CD4-positive, alpha-beta T cell (primary cell): ENCODE data around the gene CORO7. TPM values are rescaled to one million over a fixed set of nuclear protein-coding genes. Genes with fewer than 3 reads are reported as not detected.

Experiments used
- ATAC-seq: fragments of 200-7000 bp; cut with Tn5 transposase; one replicate; pipeline ENCODE4 v1.10.0; 2022; ENCODE audit warnings: mild to moderate bottlenecking; ENCODE audit not compliant: poor library complexity
- CTCF ChIA-PET: fragments of 350-600 bp; sonication (Branson Sonifier 250); formaldehyde crosslinking; loops from one replicate; lab custom pipeline; 2021; ENCODE audit warnings: antibody characterized with exemption, inconsistent platforms; lab: Charles Lee
- POLR2A ChIA-PET: fragments of 350-600 bp; sonication (Branson Sonifier 250); formaldehyde crosslinking; loops from one replicate; lab custom pipeline; 2021; ENCODE audit warnings: antibody characterized with exemption, inconsistent platforms; lab: Charles Lee
- DNase-seq, 14 experiments: peaks; one replicate each; pipeline ENCODE4 v3.0.0-alpha.2; 2013 to 2020; ENCODE audit warnings: mixed read lengths in 2 of 14
- H3K27ac ChIP-seq, 2 donors: one replicate each; pipeline versions ENCODE4 v1.5.1 to v1.7.0; 2013; ENCODE audit warnings: low read length in 2 of 2, low read depth in 1 of 2, mild to moderate bottlenecking in 1 of 2
- H3K27me3 ChIP-seq, 2 experiments: 1 replicate in 1 of 2; 2 replicates in 1 of 2; pipeline versions ENCODE4 v1.6.1 to v1.7.0; 2013; ENCODE audit warnings: low read length in 2 of 2, control low read depth in 1 of 2, mild to moderate bottlenecking in 1 of 2, moderate library complexity in 1 of 2; ENCODE audit not compliant: insufficient read depth in 2 of 2, control insufficient read depth in 1 of 2
- H3K36me3 ChIP-seq: one replicate; pipeline ENCODE4 v1.6.1; 2013; ENCODE audit warnings: low read length, control low read depth; ENCODE audit not compliant: insufficient read depth
- H3K4me1 ChIP-seq: one replicate; pipeline ENCODE4 v1.6.1; 2013; ENCODE audit warnings: low read length, control low read depth; ENCODE audit not compliant: insufficient read depth
- H3K4me3 ChIP-seq: one replicate; pipeline ENCODE4 v1.5.1; 2013; ENCODE audit warnings: mild to moderate bottlenecking, low read length, moderate library complexity
- H3K9me3 ChIP-seq, 2 experiments: 1 replicate in 1 of 2; 2 replicates in 1 of 2; pipeline versions ENCODE4 v1.6.1 to v1.7.0; 2013; ENCODE audit warnings: low read length in 2 of 2, mild to moderate bottlenecking in 2 of 2, control low read depth in 1 of 2, moderate library complexity in 1 of 2; ENCODE audit not compliant: control insufficient read depth in 1 of 2, insufficient read depth in 1 of 2
- H3K27ac Mint-ChIP-seq: one replicate; pipeline ENCODE4 v1.8.0; 2020; ENCODE audit warnings: mixed read lengths
- H3K27me3 Mint-ChIP-seq: one replicate; pipeline ENCODE4 v1.8.0; 2021; ENCODE audit warnings: mixed read lengths
- H3K36me3 Mint-ChIP-seq: one replicate; pipeline ENCODE4 v1.8.0; 2021; ENCODE audit warnings: low read depth, mixed read lengths
- H3K4me1 Mint-ChIP-seq: one replicate; pipeline ENCODE4 v1.8.0; 2021; ENCODE audit warnings: low read depth, mixed read lengths
- H3K4me3 Mint-ChIP-seq: one replicate; pipeline ENCODE4 v1.8.0; 2020; ENCODE audit warnings: mild to moderate bottlenecking, mixed read lengths
- H3K9me3 Mint-ChIP-seq: one replicate; pipeline ENCODE4 v1.8.0; 2020; ENCODE audit warnings: mixed read lengths
- CTCF ChIP-seq: fragments of 200-600 bp; IDR thresholded peaks from one replicate; pipeline ENCODE4 v1.8.0; 2022; ENCODE audit warnings: antibody characterized with exemption, mild to moderate bottlenecking
- intact Hi-C, 2 experiments: fragments of 100-400 bp; cut with DNase I in 1 of 2; cut with micrococcal nuclease in 1 of 2; formaldehyde crosslinking; loops; one replicate each; pipeline versions ENCODE4 v1.15.1 to v1.9.0; 2023 to 2025; cut with DNase I, micrococcal nuclease
- polyA plus RNA-seq, 2 donors: library from polyadenylated mRNA; unstranded; fragments of 120-200 nt; gene quantifications; one replicate each; pipeline ENCODE4 v1.2.1, GENCODE V29; 2013
- total RNA-seq, 174 experiments: library from RNA in 2 of 174; stranded (reverse) in 2 of 174; gene quantifications; one replicate each; pipeline ENCODE4 v1.2.3 and lab custom pipeline; 2021 to 2026

The CORO7 gene
- total RNA-seq (100 to 1,000 TPM; 801 to 805 TPM), total RNA-seq (lab: John Stamatoyannopoulos, UW) (10.3 to 136 (median 30.3) reads per million in 172 experiments)
- polyA plus RNA-seq (2013, experiment 1 of 2), result 112 TPM
- 126 TPM for polyA plus RNA-seq (2013, experiment 2 of 2)

- Histone ChIP-seq H3K4me3 (peak within 1 kb of the TSS; percentile 81), H3K36me3 (peaks cover 20% of the 10 kb centered on the region), H3K27me3 (no peaks in the 10 kb centered on the region), H3K9me3 (no peaks in the 10 kb centered on the region), H3K27ac (peak within 1 kb of the TSS; percentile 91 to 98), H3K4me1 (peaks cover 51% of the 10 kb centered on the region)
- CTCF ChIA-PET, result interaction anchor here (1.2 to 6.4 kb wide), 8 partner anchors 13 to 163 kb away, joined by 3 to 45 read pairs (median 4); partner anchors contain the start of genes HMOX2 and NMRAL1
- H3K4me1 Mint-ChIP-seq, result peaks cover 29% of the 10 kb centered on the region
- peak; percentile 71 for ATAC-seq
- no peak for TF ChIP-seq CTCF
- peak; percentile 98 to 100 (median 99) for DNase-seq
- peak within 1 kb of the TSS; percentile 96 for H3K4me3 Mint-ChIP-seq
- H3K9me3 Mint-ChIP-seq, result no peaks in the 10 kb centered on the region
- intact Hi-C loops, result loop anchor here (1.0 to 10.0 kb wide), 6 partner anchors 9 to 299 kb away; partner anchors contain the start of genes DNAJA3 (in 2 of the 2), ADCY9 (in 1 of the 2), HMOX2 (in 1 of the 2) and PAM16 (in 1 of the 2)
- peaks cover 40% of the 10 kb centered on the region for H3K36me3 Mint-ChIP-seq
- H3K27me3 Mint-ChIP-seq, result no peaks in the 10 kb centered on the region
- POLR2A ChIA-PET, result interaction anchor here (0.5 to 3.6 kb wide), 20 partner anchors 11 to 907 kb away, joined by 3 to 16 read pairs (median 3); partner anchors contain the start of genes CDIP1, HMOX2, MGRN1 and TFAP4
- H3K27ac Mint-ChIP-seq, result peak within 1 kb of the TSS; percentile 95
Observed at GRCh38 chr16:4416200-4417032, at the start of gene CORO7. Gene CORO7, minus strand, starts transcription at chr16:4416596. Its CDS starts 78 bp downstream, at chr16:4416518.

- intact Hi-C loops, result no loop called here
- POLR2A ChIA-PET, result interaction anchor here (0.6 to 1.6 kb wide), 2 partner anchors 42 kb away, joined by 3 read pairs; no protein-coding TSS in a partner anchor
- ATAC-seq, result no peak
- peaks cover 57% of the 10 kb centered on the region for H3K36me3 ChIP-seq
- H3K27me3 ChIP-seq, result no peaks in the 10 kb centered on the region
- TF ChIP-seq CTCF, result no peak
- H3K9me3 Mint-ChIP-seq, result no peaks in the 10 kb centered on the region
- H3K27me3 Mint-ChIP-seq, result no peaks in the 10 kb centered on the region
- CTCF ChIA-PET, result no interaction called here
- H3K9me3 ChIP-seq, result no peaks in the 10 kb centered on the region
- no peak overlapping the region for H3K4me3 Mint-ChIP-seq
- no peak overlapping the region for H3K27ac ChIP-seq
- peaks cover 41% of the 10 kb centered on the region for H3K4me1 ChIP-seq
- peak overlapping the region; percentile 42 for H3K27ac Mint-ChIP-seq
- peaks cover 25% of the 10 kb centered on the region for H3K4me1 Mint-ChIP-seq
- no peak overlapping the region for H3K4me3 ChIP-seq
- no peak for DNase-seq
- H3K36me3 Mint-ChIP-seq, result peaks cover 54% of the 10 kb centered on the region
Observed at GRCh38 chr16:4463522-4464163, 47.2 kb upstream of the CORO7 start.
